ENCODE measurements around the gene LZTR1.

LZTR1 gene

DNA sequence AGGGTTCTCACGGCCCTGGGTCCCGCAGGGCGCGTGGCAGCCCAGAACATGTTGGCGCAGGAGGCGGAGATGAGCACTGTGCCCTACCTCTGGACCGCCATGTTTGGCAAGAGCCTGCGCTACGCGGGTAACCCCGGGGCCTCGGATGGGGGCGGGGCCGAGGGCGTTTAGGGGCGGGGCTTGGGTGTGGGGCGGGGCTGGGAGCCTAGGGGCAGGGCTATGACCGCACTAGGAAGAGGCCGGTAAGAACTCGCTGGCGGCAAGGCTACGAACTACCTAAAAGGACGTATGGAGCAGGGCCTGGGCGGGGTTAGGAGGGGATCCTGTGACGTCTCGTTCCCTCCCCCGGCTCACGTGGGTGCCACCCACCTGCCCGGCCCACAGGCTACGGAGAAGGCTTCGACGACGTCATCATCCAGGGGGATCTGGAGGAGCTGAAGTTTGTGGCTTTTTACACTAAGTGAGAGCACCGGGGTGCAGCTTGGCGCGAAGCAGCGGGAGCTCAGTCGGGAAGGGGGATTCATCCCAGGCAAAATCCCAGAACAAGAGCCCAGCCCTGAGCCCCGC lies 2.8 kb upstream of the LZTR1 start:
- peak overlapping the region; percentile 74 for H3K4me3 Mint-ChIP-seq
- TF ChIP-seq, protein P1, sequence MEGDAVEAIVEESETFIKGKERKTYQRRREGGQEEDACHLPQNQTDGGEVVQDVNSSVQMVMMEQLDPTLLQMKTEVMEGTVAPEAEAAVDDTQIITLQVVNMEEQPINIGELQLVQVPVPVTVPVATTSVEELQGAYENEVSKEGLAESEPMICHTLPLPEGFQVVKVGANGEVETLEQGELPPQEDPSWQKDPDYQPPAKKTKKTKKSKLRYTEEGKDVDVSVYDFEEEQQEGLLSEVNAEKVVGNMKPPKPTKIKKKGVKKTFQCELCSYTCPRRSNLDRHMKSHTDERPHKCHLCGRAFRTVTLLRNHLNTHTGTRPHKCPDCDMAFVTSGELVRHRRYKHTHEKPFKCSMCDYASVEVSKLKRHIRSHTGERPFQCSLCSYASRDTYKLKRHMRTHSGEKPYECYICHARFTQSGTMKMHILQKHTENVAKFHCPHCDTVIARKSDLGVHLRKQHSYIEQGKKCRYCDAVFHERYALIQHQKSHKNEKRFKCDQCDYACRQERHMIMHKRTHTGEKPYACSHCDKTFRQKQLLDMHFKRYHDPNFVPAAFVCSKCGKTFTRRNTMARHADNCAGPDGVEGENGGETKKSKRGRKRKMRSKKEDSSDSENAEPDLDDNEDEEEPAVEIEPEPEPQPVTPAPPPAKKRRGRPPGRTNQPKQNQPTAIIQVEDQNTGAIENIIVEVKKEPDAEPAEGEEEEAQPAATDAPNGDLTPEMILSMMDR (IDR thresholded peaks at IDR 0.05), result no peak
- H3K9me3 Mint-ChIP-seq, result peaks cover 9% of the 10 kb centered on the region
- no peak overlapping the region for H3K27ac Mint-ChIP-seq
- peaks cover 7% of the 10 kb centered on the region for H3K36me3 Mint-ChIP-seq (ENCODE audit: low read depth)
- DNase-seq, result peak; percentile 69
- H3K27me3 Mint-ChIP-seq (ENCODE audit: low read depth, poor library complexity), result peaks cover 41% of the 10 kb centered on the region
- peaks cover 47% of the 10 kb centered on the region for H3K4me1 Mint-ChIP-seq

GRCh38 chr22:20979940-20980453 lies 2.1 kb upstream of the LZTR1 start:
- DNase-seq, result no peak
- no peak overlapping the region for H3K27ac Mint-ChIP-seq
- H3K9me3 Mint-ChIP-seq, result peaks cover 9% of the 10 kb centered on the region
- H3K27me3 Mint-ChIP-seq (ENCODE audit: low read depth, poor library complexity), result peaks cover 38% of the 10 kb centered on the region
- H3K4me3 Mint-ChIP-seq, result peak overlapping the region; percentile 74
- peaks cover 47% of the 10 kb centered on the region for H3K4me1 Mint-ChIP-seq
- TF ChIP-seq, protein P1 (IDR thresholded peaks at IDR 0.05), result no peak
- peaks cover 8% of the 10 kb centered on the region for H3K36me3 Mint-ChIP-seq (ENCODE audit: low read depth)

DNA sequence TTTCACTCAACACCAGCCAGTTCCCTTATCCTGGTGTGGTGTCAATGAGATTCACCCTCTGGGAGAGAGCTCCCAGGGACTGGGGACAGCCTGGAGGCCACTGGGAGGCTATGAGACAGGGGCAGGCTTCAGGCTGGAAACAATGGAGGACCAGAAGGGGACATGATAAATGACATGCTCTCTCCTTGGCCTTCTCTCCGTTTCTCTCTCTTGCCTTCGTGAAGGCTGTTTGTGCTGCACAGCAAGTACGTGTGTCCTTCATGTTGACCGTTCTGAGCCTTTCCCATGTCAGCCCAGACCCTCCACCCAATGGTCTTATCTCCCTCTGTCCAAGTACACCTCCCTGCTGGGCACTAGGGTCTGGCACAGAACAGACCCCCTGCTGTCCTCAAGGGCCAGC lies 1.6 kb upstream of the LZTR1 start:
- no peak for DNase-seq
- Mint-ChIP-seq H3K9me3 (peaks cover 9% of the 10 kb centered on the region), H3K36me3 (ENCODE audit: low read depth) (peaks cover 8% of the 10 kb centered on the region), H3K4me1 (peaks cover 47% of the 10 kb centered on the region), H3K4me3 (peak overlapping the region; percentile 99), H3K27ac (no peak overlapping the region), H3K27me3 (ENCODE audit: low read depth, poor library complexity) (peaks cover 33% of the 10 kb centered on the region)
- TF ChIP-seq, protein P1 (IDR thresholded peaks at IDR 0.05), result no peak

GRCh38 chr22:20980938-20981722 lies 967 bp upstream of the LZTR1 start:
- H3K4me3 Mint-ChIP-seq, result peak overlapping the region; percentile 99
- peaks cover 9% of the 10 kb centered on the region for H3K36me3 Mint-ChIP-seq (ENCODE audit: low read depth)
- TF ChIP-seq, protein P1 (IDR thresholded peaks at IDR 0.05), result no peak
- peak overlapping the region; percentile 74 for H3K27ac Mint-ChIP-seq
- H3K9me3 Mint-ChIP-seq, result peaks cover 9% of the 10 kb centered on the region
- H3K27me3 Mint-ChIP-seq (ENCODE audit: low read depth, poor library complexity), result peaks cover 30% of the 10 kb centered on the region
- peaks cover 47% of the 10 kb centered on the region for H3K4me1 Mint-ChIP-seq
- DNase-seq, result no peak

GRCh38 chr22:20982563-20982882 lies 426 bp downstream of the LZTR1 start:
- Mint-ChIP-seq H3K4me3 (peak overlapping the region; percentile 99), H3K4me1 (peaks cover 47% of the 10 kb centered on the region), H3K9me3 (peaks cover 9% of the 10 kb centered on the region), H3K27me3 (ENCODE audit: low read depth, poor library complexity) (peaks cover 21% of the 10 kb centered on the region), H3K36me3 (ENCODE audit: low read depth) (peaks cover 15% of the 10 kb centered on the region), H3K27ac (no peak overlapping the region)
- no peak for DNase-seq
- TF ChIP-seq, protein P1 (IDR thresholded peaks at IDR 0.05), result no peak

All from nephron progenitor cell (in vitro differentiated cells).